NT2/D1 (cell line): ENCODE data around the gene NLN.
A peak's percentile ranks its signal among the peaks of the same experiment; 100 is the strongest.
"Not testable (repeated sequence)": the region's sequence is repeated elsewhere in the genome, so short reads cannot be mapped to it uniquely, and the experiment has no call there.

ENCODE experiments used
- DNase-seq: peaks from one replicate; pipeline ENCODE4 v3.0.0-alpha.2; 2011; ENCODE audit warnings: low read depth, low spot score
- H3K27me3 ChIP-seq: 2 replicates; pipeline ENCODE4 v1.6.0; 2011; ENCODE audit warnings: mild to moderate bottlenecking; ENCODE audit not compliant: insufficient read length, insufficient read depth
- H3K36me3 ChIP-seq: 2 replicates; pipeline ENCODE4 v1.6.1; 2011; ENCODE audit warnings: mild to moderate bottlenecking, low read length, mixed read lengths; ENCODE audit not compliant: insufficient read depth, insufficient read length
- H3K4me1 ChIP-seq: 2 replicates; pipeline ENCODE4 v1.5.1; 2011; ENCODE audit not compliant: insufficient read depth, insufficient read length
- H3K4me3 ChIP-seq: 2 replicates; pipeline ENCODE4 v1.5.1; 2011; ENCODE audit warnings: low read depth; ENCODE audit not compliant: insufficient read length
- H3K9ac ChIP-seq: 2 replicates; pipeline ENCODE4 v1.6.0; 2011; ENCODE audit warnings: low read depth; ENCODE audit not compliant: insufficient read length
- H3K9me3 ChIP-seq: 2 replicates; pipeline ENCODE4 v1.5.1; 2011; ENCODE audit warnings: mild to moderate bottlenecking, low read length; ENCODE audit not compliant: insufficient read depth
- SUZ12 ChIP-seq: IDR thresholded peaks from 2 replicates; pipeline ENCODE4 v1.6.1; 2011; ENCODE audit not compliant: insufficient read length, insufficient read depth; ENCODE audit errors: extremely low read depth
- YY1 ChIP-seq: IDR thresholded peaks from 2 replicates; pipeline ENCODE4 v1.6.1; 2011; ENCODE audit not compliant: insufficient read length, insufficient read depth
- ZNF274 ChIP-seq: IDR thresholded peaks from 2 replicates; pipeline ENCODE4 v1.6.1; 2011; ENCODE audit warnings: mild to moderate bottlenecking, low read depth, low read length

Gene NLN

GRCh38 chr5:65721720-65722574 is at the start of gene NLN, which contains the start of gene SGTB:
TSS of gene NLN (plus strand) at chr5:65722205. CDS start at chr5:65722374, 169 bp downstream.
TSS of gene SGTB (minus strand) at chr5:65722109. CDS start at chr5:65720807, 1,302 bp downstream.
- H3K4me1 ChIP-seq = no peaks in the 10 kb centered on the region
- peak within 1 kb of the TSS; percentile 83 for H3K4me3 ChIP-seq
- H3K9ac ChIP-seq = peak within 1 kb of the TSS; percentile 86
- H3K36me3 ChIP-seq = peaks cover 17% of the 10 kb centered on the region
- DNase-seq = peak; percentile 40
- TF ChIP-seq ZNF274 = no peak
- no peak for TF ChIP-seq YY1
- TF ChIP-seq SUZ12 = no peak
- H3K27me3 ChIP-seq = no peaks in the 10 kb centered on the region
- no peaks in the 10 kb centered on the region for H3K9me3 ChIP-seq

- TF ChIP-seq ZNF274 = no peak
- TF ChIP-seq SUZ12 = no peak
- no peak for TF ChIP-seq YY1
- H3K27me3 ChIP-seq = no peaks in the 10 kb centered on the region
- no peak overlapping the region for H3K9ac ChIP-seq
- peaks cover 21% of the 10 kb centered on the region for H3K36me3 ChIP-seq
- H3K4me3 ChIP-seq = no peak overlapping the region
- H3K4me1 ChIP-seq = no peaks in the 10 kb centered on the region
- no peaks in the 10 kb centered on the region for H3K9me3 ChIP-seq
- no peak for DNase-seq
Measured at GRCh38 chr5:65672796-65673195, 49.2 kb upstream of the NLN start.

- no peak for DNase-seq
- no peak overlapping the region for H3K9ac ChIP-seq
- no peaks in the 10 kb centered on the region for H3K27me3 ChIP-seq
- H3K4me3 ChIP-seq = no peak overlapping the region
- H3K36me3 ChIP-seq = peaks cover 24% of the 10 kb centered on the region
- H3K9me3 ChIP-seq = no peaks in the 10 kb centered on the region
- no peaks in the 10 kb centered on the region for H3K4me1 ChIP-seq
- TF ChIP-seq SUZ12 (no peak), YY1 (no peak), ZNF274 (no peak)
Measured at GRCh38 chr5:65674749-65675148, 47.3 kb upstream of the NLN start.

GRCh38 chr5:65676056-65676455 is 45.9 kb upstream of the NLN start:
- H3K4me1 ChIP-seq, H3K9me3 ChIP-seq, H3K9ac ChIP-seq, DNase-seq, H3K27me3 ChIP-seq, H3K4me3 ChIP-seq: not testable (repeated sequence)
- peaks cover 32% of the 10 kb centered on the region for H3K36me3 ChIP-seq

DNA sequence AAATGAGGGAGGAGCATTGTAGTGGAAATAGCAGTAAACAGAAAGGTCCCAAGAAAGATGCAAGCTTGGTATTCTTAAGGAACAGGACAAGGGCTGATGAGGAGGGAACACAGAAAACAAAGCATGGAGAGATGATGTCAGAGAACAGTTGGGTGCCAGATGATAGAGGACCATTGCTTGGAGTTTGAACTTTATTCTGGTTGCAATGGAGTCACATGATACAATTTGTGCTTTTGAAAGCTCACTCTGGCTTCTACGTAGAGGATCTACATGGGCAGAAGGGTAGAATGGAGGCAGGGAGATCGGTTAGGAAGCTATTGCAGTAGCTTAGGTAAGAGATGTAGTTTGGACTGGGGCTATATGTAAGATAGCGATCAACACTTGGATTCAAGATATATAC is 39.9 kb upstream of the NLN start:
- Histone ChIP-seq H3K4me1 (no peaks in the 10 kb centered on the region), H3K9me3 (no peaks in the 10 kb centered on the region), H3K9ac (no peak overlapping the region), H3K36me3 (peaks cover 31% of the 10 kb centered on the region), H3K27me3 (no peaks in the 10 kb centered on the region), H3K4me3 (no peak overlapping the region)
- TF ChIP-seq ZNF274 (no peak), YY1 (no peak), SUZ12 (no peak)
- DNase-seq = no peak

GRCh38 chr5:65693121-65693520 is 28.9 kb upstream of the NLN start:
- TF ChIP-seq ZNF274 (no peak), YY1 (no peak), SUZ12 (no peak)
- H3K9me3 ChIP-seq = no peaks in the 10 kb centered on the region
- no peak overlapping the region for H3K4me3 ChIP-seq
- no peaks in the 10 kb centered on the region for H3K4me1 ChIP-seq
- peaks cover 7% of the 10 kb centered on the region for H3K36me3 ChIP-seq
- DNase-seq = no peak
- no peaks in the 10 kb centered on the region for H3K27me3 ChIP-seq
- H3K9ac ChIP-seq = no peak overlapping the region

DNA sequence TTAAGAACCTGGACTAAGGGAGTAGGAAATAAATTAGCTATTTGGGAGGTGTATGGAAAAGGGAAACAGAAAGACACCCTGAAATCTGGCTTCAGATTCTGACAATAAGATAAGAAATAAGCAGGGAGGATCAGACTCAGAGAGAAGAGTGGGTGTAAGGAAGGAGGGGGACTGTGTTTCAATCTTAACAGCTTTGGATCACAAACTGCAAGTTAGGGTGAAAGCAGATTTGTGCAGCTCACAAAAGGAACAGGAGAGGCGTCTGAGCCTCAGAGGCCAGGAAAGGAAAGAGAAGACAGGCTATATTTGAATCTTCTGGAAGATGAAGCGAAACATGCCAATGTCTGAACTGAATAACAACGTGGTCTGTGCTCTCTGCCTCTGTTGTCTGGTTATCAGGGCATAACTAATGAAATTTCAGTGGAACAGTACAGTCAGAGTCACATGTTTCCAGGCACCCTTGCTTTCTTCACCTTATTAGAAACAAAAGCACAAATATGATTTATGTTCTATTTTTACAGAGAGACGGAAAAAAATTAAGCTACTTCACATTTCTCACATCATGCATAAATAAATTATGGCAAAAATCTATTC is 26.7 kb upstream of the NLN start:
- Histone ChIP-seq H3K4me3 (no peak overlapping the region), H3K36me3 (peaks cover 8% of the 10 kb centered on the region), H3K27me3 (no peaks in the 10 kb centered on the region), H3K4me1 (no peaks in the 10 kb centered on the region), H3K9ac (no peak overlapping the region), H3K9me3 (no peaks in the 10 kb centered on the region)
- DNase-seq = no peak
- no peak for TF ChIP-seq ZNF274
